ENCODE measurements around the gene THBD. TPM values are rescaled to one million over a fixed set of nuclear protein-coding genes. Genes with fewer than 3 reads are reported as not detected.

Gene THBD
- total RNA-seq, 1 experiment from 2014 or later, result 4.2 TPM

GRCh38 chr20:23080521-23080920, 31.0 kb upstream of the THBD start:
- Histone ChIP-seq H3K27ac (no peak overlapping the region), H3K36me3 (no peaks in the 10 kb centered on the region), H3K9me3 (replicated peaks) (no peaks in the 10 kb centered on the region), H3K4me3 (no peak overlapping the region), H3K4me1 (replicated peaks) (no peaks in the 10 kb centered on the region), H3K27me3 (replicated peaks) (no peaks in the 10 kb centered on the region; the same call in 1 of the 2 replicates)
- DNase-seq (ENCODE audit: low read depth in 1 of 2, low spot score in 2 of 2), result no peak

DNA sequence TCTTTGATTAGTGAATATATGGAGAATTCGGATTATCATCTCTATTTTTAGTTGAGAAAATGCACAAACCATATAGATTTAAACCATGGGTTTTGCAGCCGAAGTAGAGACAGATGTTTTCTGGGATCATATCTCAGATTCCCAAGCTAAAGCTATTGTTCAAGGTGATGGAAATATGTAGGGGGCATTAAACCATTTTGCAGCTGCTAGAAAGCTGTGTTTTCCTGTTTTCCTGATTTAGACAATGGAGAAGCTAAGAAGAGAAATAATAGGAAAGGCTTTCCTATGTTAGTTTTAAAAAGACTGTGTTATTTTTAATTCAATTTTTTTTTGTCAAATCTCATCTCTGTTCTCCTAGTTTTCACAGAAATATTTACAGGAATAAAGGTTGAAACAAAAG, 30.5 kb upstream of the THBD start:
- no peak overlapping the region for H3K27ac ChIP-seq
- no peak overlapping the region for H3K4me3 ChIP-seq
- H3K36me3 ChIP-seq, result no peaks in the 10 kb centered on the region
- no peaks in the 10 kb centered on the region for H3K4me1 ChIP-seq (replicated peaks)
- no peak for DNase-seq (ENCODE audit: low read depth in 1 of 2, low spot score in 2 of 2)
- H3K27me3 ChIP-seq (replicated peaks), result no peaks in the 10 kb centered on the region; the same call in 1 of the 2 replicates
- H3K9me3 ChIP-seq (replicated peaks), result no peaks in the 10 kb centered on the region

DNA sequence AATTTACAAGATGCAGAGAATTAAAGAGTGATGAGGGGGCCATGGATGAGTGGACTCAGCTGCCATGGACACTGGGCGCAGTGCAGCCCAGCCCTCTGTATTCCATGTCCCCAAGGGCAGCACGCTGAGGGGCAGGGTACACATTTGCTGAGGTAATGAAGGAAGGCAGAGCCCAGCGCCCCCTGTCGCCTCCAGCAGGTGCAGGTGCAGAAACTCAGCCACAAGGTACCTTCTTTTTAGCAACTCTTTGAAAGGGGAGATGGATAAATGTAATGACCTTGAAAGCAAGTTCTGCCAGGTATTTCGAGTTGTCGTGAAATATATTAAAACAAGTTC, 29.5 kb upstream of the THBD start:
- Histone ChIP-seq H3K36me3 (no peaks in the 10 kb centered on the region), H3K27ac (no peak overlapping the region), H3K4me3 (no peak overlapping the region), H3K4me1 (replicated peaks) (no peaks in the 10 kb centered on the region), H3K9me3 (replicated peaks) (no peaks in the 10 kb centered on the region), H3K27me3 (replicated peaks) (no peaks in the 10 kb centered on the region; the same call in 1 of the 2 replicates)
- DNase-seq (ENCODE audit: low read depth in 1 of 2, low spot score in 2 of 2), result no peak

DNA sequence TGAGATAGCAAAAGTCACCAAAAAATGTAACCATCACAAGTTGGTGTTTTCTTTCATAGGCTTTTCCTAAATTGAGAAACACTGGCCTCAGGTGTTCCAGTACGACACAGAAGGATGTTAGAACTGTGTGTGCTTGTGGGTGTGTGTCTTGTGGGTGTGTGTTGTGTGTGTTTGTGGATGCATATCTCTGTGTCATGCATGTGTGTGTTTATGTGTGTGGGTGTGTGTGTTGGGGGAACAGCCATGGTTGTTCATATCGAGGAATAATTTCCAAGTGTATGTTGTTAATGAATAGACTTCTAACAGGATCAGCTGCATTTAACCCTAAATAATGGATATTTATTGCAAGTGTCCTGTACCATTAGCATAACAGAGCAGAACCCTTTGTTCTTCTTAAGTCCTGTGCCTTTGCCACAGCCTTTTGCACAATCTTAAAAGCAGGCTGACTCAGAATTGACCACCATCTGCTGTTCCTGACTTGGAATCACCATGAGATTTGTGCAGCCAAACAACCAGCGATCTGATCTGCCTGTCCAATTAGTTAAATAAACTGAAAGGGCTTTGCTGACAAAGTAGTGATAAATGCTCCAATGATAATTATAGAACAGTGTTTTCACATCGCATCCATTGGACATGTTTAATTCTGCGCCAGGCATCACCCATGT, 29.0 kb upstream of the THBD start:
- Histone ChIP-seq H3K27me3 (replicated peaks) (no peaks in the 10 kb centered on the region; the same call in 1 of the 2 replicates), H3K9me3 (replicated peaks) (no peaks in the 10 kb centered on the region), H3K4me3 (no peak overlapping the region), H3K27ac (no peak overlapping the region), H3K4me1 (replicated peaks) (peaks cover 2% of the 10 kb centered on the region), H3K36me3 (no peaks in the 10 kb centered on the region)
- no peak for DNase-seq (ENCODE audit: low read depth in 1 of 2, low spot score in 2 of 2)

DNA sequence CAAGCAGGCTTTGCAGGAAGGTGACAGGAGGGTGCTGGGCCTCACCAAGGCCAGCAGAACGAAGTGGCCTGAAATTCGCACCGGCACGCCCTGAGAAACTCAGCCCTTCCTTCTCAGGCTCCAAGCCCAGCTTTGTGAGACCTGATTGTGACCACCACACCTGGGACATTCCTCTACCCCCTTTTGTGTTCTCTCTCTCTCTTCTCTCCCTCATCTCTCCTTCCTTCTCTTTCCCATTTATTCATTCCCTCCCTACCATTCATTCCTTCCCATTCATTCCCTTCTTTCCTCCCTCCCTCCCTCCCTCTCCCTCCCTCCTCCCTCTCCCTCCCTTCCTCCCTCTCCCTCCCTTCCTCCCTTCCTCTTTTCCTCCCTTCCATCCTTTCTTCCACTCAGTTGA, 27.8 kb upstream of the THBD start:
- peaks cover 14% of the 10 kb centered on the region for H3K4me1 ChIP-seq (replicated peaks)
- no peaks in the 10 kb centered on the region; the same call in 1 of the 2 replicates for H3K27me3 ChIP-seq (replicated peaks)
- DNase-seq (ENCODE audit: low read depth in 1 of 2, low spot score in 2 of 2), result no peak

GRCh38 chr20:23074052-23074451, 24.6 kb upstream of the THBD start:
- DNase-seq (ENCODE audit: low read depth in 1 of 2, low spot score in 2 of 2), result no peak
- Histone ChIP-seq H3K27ac (no peak overlapping the region), H3K4me1 (replicated peaks) (peaks cover 15% of the 10 kb centered on the region), H3K4me3 (no peak overlapping the region), H3K36me3 (no peaks in the 10 kb centered on the region), H3K27me3 (replicated peaks) (no peaks in the 10 kb centered on the region), H3K9me3 (replicated peaks) (no peaks in the 10 kb centered on the region)

More for the DNA sequence above, 27.8 kb upstream of the THBD start:
- no peak overlapping the region for H3K27ac ChIP-seq
- H3K9me3 ChIP-seq (replicated peaks), result no peaks in the 10 kb centered on the region
- H3K36me3 ChIP-seq, result no peaks in the 10 kb centered on the region
- no peak overlapping the region for H3K4me3 ChIP-seq

DNA sequence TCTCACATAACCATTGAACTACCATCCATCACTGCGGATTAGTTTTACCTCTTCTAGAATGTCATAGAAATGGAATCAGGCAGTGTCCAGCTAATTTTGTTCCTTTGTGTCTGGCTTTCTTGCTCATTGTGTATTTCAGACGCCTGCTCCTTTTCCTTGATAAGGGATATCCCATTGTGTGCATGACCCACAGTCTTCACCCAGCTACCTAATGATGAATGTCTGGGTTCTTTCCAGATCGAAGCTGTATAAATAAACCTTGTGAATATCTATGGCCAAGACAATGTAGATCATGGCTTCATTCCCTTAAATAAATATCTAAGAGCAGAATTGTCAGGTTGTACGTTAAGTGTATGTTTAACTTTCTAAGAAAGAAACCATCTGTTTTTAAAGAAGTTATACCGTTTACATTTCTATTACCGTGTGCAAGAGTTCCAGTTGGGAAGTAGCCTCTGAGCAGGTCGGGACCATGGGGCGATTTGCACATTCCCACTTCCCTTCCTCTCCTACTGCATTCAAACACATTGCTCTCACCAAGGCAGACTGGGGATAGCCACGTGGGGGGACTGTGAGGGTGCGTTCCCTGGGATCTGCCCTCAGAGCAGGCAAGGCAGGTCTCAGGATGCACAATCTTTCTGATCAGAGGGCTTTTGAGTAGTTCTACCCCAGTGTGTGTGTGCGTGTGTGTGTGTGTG, 23.6 kb upstream of the THBD start:
- H3K27me3 ChIP-seq (replicated peaks), result no peaks in the 10 kb centered on the region
- no peaks in the 10 kb centered on the region for H3K9me3 ChIP-seq (replicated peaks)
- H3K4me3 ChIP-seq, result no peak overlapping the region
- peak in 1 of 2 experiments; percentile 39 for DNase-seq (ENCODE audit: low read depth in 1 of 2, low spot score in 2 of 2)
- H3K36me3 ChIP-seq, result no peaks in the 10 kb centered on the region
- no peak overlapping the region for H3K27ac ChIP-seq
- peaks cover 15% of the 10 kb centered on the region for H3K4me1 ChIP-seq (replicated peaks)

DNA sequence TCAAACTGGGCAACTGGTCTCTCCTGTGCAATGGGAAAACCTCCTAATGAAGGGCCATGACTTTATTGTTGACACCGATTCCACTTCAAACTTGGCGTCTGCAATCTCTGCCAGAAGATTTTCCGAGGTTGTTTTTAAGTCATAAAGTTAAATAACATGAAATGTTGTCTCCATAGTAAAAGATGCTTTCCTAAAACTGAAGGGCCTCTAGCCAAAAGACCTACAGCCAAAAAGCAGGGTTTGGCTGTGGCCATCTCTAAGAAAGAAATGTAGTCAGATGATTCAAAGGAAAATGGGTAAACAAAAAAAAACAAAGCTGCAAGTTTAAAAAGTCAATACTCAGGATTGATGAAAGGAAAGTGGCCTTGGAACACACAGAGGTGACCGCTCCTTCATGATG, 22.5 kb upstream of the THBD start:
- Histone ChIP-seq H3K4me1 (replicated peaks) (peaks cover 15% of the 10 kb centered on the region), H3K4me3 (no peak overlapping the region), H3K27me3 (replicated peaks) (no peaks in the 10 kb centered on the region), H3K36me3 (no peaks in the 10 kb centered on the region), H3K9me3 (replicated peaks) (no peaks in the 10 kb centered on the region), H3K27ac (no peak overlapping the region)
- DNase-seq (ENCODE audit: low read depth in 1 of 2, low spot score in 2 of 2), result no peak

- no peak for DNase-seq (ENCODE audit: low read depth in 1 of 2, low spot score in 2 of 2)
- no peaks in the 10 kb centered on the region for H3K27me3 ChIP-seq (replicated peaks)
These were observed 21.9 kb upstream of the THBD start for GRCh38 chr20:23071398-23071797.

GRCh38 chr20:23069108-23069507, 19.6 kb upstream of the THBD start:
- Histone ChIP-seq H3K9me3 (replicated peaks) (no peaks in the 10 kb centered on the region), H3K4me1 (replicated peaks) (peaks cover 35% of the 10 kb centered on the region), H3K36me3 (no peaks in the 10 kb centered on the region), H3K27me3 (replicated peaks) (no peaks in the 10 kb centered on the region), H3K4me3 (no peak overlapping the region), H3K27ac (no peak overlapping the region)
- DNase-seq (ENCODE audit: low read depth in 1 of 2, low spot score in 2 of 2), result no peak

More at GRCh38 chr20:23071398-23071797, 21.9 kb upstream of the THBD start:
- peaks cover 15% of the 10 kb centered on the region for H3K4me1 ChIP-seq (replicated peaks)
- no peaks in the 10 kb centered on the region for H3K36me3 ChIP-seq
- no peaks in the 10 kb centered on the region for H3K9me3 ChIP-seq (replicated peaks)
- H3K27ac ChIP-seq, result no peak overlapping the region
- H3K4me3 ChIP-seq, result no peak overlapping the region

DNA sequence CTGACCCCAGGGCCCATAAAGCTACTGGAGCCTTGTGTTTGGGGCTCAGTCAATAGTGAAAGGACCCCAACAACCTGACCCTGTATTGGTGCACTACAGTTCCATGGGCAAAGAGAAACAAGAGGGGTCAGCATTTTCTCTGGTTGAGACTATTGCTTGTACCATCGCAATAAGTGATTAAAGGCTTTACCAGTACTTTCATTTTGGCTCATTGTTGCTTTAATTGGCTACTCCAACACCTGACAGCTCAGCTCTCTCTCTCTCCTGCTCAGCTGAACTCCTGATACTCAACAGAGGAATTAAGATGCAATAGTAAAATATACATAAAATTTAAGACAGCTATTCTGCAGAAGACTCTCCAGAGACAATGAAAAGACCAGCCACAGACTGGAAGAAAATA, 18.8 kb upstream of the THBD start:
- no peaks in the 10 kb centered on the region for H3K36me3 ChIP-seq
- H3K4me1 ChIP-seq (replicated peaks), result peaks cover 36% of the 10 kb centered on the region
- DNase-seq (ENCODE audit: low read depth in 1 of 2, low spot score in 2 of 2), result no peak
- no peaks in the 10 kb centered on the region for H3K27me3 ChIP-seq (replicated peaks)
- no peaks in the 10 kb centered on the region for H3K9me3 ChIP-seq (replicated peaks)
- H3K4me3 ChIP-seq, result no peak overlapping the region
- no peak overlapping the region for H3K27ac ChIP-seq

DNA sequence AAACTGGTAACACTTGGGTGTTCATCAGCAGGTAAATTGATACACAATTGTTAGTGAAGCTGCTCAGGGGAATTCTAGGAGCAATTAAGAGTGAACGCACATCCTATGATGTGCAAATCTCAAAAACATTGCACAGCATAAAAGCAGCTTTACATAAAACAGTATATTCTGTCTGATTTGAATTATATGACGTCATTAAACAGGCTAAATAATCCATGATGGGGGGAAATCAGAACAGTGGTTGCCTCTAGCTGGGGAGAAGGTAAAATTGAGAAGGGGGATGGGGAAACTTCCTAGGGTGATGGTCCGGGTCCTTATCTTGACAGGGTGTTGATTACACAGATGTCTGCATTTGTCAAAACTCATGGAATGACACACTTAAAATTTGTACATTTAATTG, 17.3 kb upstream of the THBD start:
- Histone ChIP-seq H3K9me3 (replicated peaks) (no peaks in the 10 kb centered on the region), H3K4me3 (no peak overlapping the region), H3K27ac (no peak overlapping the region), H3K27me3 (replicated peaks) (no peaks in the 10 kb centered on the region), H3K36me3 (no peaks in the 10 kb centered on the region), H3K4me1 (replicated peaks) (peaks cover 35% of the 10 kb centered on the region)
- no peak for DNase-seq (ENCODE audit: low read depth in 1 of 2, low spot score in 2 of 2)

DNA sequence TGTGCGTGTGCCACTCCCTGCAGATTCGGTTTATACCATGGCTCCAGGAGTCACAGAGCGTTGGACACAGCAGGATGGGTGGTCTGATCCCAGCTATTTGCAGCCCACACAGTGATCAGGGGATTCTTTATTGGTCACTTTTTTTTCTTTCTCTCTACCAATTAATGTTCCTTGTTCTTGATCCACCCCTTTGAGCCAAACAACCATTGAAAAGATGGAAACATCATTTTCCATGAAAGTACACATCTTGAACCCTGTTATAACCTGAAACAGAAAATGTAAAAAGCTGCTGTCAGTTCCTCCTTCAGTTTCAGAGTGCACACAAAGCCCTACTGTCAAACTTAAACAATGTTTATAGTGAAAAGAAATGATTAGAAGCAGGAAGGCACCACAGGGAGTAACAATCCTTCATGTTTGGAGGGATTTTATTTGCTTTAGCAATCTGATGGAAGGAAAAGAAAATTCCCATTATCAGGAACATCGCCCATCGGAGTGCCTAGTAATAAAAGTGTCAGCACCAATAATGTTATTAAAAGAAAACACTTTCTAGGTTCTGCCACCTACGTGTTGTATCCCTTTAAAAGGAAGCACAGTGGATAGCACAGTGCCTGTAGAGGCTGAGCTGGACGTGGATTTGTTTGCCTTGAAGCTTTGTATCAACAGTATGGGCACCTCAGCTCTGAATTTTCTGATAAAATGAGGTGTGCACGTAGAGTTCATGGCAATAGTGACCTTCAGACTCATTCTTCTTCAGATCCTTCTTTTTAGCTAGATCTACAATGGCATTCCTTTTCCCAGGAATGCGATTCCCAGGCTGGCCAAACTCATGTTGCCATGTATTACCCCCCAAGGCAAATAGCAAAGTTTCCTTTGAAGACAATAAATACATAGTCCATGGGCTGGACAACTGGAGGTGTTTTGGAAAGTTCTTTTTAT, 16.1 kb upstream of the THBD start:
- Histone ChIP-seq H3K4me3 (no peak overlapping the region), H3K4me1 (replicated peaks) (peaks cover 47% of the 10 kb centered on the region), H3K36me3 (no peaks in the 10 kb centered on the region), H3K27me3 (replicated peaks) (no peaks in the 10 kb centered on the region), H3K9me3 (replicated peaks) (no peaks in the 10 kb centered on the region), H3K27ac (no peak overlapping the region)
- DNase-seq (ENCODE audit: low read depth in 1 of 2, low spot score in 2 of 2), result peak in 1 of 2 experiments; percentile 14

DNA sequence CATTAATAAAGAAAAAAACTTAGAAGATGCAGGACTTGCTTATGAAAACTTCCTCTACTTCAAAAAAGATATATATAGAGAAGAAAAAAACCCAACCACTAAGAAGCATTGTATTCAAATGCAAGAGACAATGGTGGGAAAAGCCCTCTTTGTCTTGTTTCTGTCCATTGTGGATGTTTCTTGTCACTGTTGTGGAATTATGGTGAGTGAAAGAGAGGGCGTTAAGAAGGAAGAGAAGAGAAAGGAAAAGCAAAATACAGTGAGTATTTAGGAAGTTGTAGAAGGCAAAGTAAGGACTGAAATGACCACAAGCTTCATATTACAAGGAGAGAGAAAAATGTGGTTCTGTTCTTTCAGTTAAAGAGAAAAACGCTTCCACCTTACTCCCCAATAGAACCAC, 14.1 kb upstream of the THBD start:
- peaks cover 56% of the 10 kb centered on the region for H3K4me1 ChIP-seq (replicated peaks)
- H3K27me3 ChIP-seq (replicated peaks), result no peaks in the 10 kb centered on the region
- H3K4me3 ChIP-seq, result no peak overlapping the region
- no peak for DNase-seq (ENCODE audit: low read depth in 1 of 2, low spot score in 2 of 2)
- no peaks in the 10 kb centered on the region for H3K9me3 ChIP-seq (replicated peaks)
- H3K36me3 ChIP-seq, result no peaks in the 10 kb centered on the region
- H3K27ac ChIP-seq, result no peak overlapping the region

All from SJSA1 (cell line).